Fibroblast of lung (primary cell): ENCODE measurements around the gene LILRB4.

Experiments
- EZH2 ChIP-seq: IDR thresholded peaks from 2 replicates; pipeline ENCODE4 v1.5.1; 2012; ENCODE audit warnings: low read length, control low read depth, mild to moderate bottlenecking; ENCODE audit errors: missing control alignments
- TF ChIP-seq, protein P1 (sequence below), 2 donors: IDR thresholded peaks in 1 of 2; conservative IDR thresholded peaks in 1 of 2; 1 replicate in 1 of 2; 2 replicates in 1 of 2; pipeline ENCODE4 v1.5.1; 2011 to 2012; ENCODE audit warnings: low read length in 2 of 2, control low read depth in 1 of 2, inconsistent platforms in 1 of 2, low read depth in 1 of 2, mild to moderate bottlenecking in 1 of 2

DNA sequence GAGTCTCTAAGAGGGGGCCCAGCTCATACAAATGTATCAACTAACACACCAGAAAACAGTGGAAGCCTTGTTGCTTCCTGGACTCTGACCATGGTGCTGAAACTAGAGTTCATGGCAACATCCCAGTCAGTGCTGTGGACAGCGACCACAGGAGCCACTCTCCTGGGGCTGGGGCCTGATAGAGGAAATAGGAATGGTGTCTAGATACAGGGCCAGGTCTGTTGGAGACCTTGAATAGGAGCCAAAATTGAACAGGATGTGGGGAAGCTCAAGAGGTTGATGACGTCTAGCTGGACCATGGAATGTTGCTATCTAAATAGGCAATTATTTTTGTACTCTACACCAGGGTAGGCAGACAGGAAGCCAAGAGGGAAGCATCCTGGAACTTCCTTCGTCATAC, 21.7 kb downstream of the LILRB4 start:
- TF ChIP-seq, protein P1, sequence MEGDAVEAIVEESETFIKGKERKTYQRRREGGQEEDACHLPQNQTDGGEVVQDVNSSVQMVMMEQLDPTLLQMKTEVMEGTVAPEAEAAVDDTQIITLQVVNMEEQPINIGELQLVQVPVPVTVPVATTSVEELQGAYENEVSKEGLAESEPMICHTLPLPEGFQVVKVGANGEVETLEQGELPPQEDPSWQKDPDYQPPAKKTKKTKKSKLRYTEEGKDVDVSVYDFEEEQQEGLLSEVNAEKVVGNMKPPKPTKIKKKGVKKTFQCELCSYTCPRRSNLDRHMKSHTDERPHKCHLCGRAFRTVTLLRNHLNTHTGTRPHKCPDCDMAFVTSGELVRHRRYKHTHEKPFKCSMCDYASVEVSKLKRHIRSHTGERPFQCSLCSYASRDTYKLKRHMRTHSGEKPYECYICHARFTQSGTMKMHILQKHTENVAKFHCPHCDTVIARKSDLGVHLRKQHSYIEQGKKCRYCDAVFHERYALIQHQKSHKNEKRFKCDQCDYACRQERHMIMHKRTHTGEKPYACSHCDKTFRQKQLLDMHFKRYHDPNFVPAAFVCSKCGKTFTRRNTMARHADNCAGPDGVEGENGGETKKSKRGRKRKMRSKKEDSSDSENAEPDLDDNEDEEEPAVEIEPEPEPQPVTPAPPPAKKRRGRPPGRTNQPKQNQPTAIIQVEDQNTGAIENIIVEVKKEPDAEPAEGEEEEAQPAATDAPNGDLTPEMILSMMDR (conservative IDR thresholded peaks at IDR 0.05 in 1 of 2, IDR thresholded peaks at IDR 0.05 in 1 of 2; ENCODE audit: low read depth in 1 of 2, low read length in 2 of 2): no peak
- no peak for TF ChIP-seq EZH2
